HCT116 (cell line): ENCODE results near the gene SZT2.
A peak's percentile ranks its signal among the peaks of the same experiment; 100 is the strongest.

Source experiments
- CBX3 ChIP-seq: IDR thresholded peaks from 2 replicates; pipeline ENCODE4 v1.6.1; 2012; ENCODE audit warnings: low read depth
- POLR2A ChIP-seq: IDR thresholded peaks from 2 replicates; pipeline ENCODE4 v1.7.0; 2011; ENCODE audit warnings: borderline replicate concordance; ENCODE audit not compliant: insufficient read depth, insufficient read length; ENCODE audit errors: extremely low read depth
- TF ChIP-seq, protein P1 (sequence below): IDR thresholded peaks from 2 replicates; pipeline ENCODE4 v1.6.1; 2012
- TF ChIP-seq, protein P2 (sequence below), 3 experiments: fragments of 200-600 bp in 1 of 3; sonication (generic) in 1 of 3; IDR thresholded peaks in 2 of 3; conservative IDR thresholded peaks in 1 of 3; 2 replicates each; pipeline ENCODE4 v1.5.1; 2012 to 2017; ENCODE audit warnings: low read depth in 2 of 3, low read length in 2 of 3, antibody characterized with exemption in 1 of 3, borderline replicate concordance in 1 of 3, control low read depth in 1 of 3, mild to moderate bottlenecking in 1 of 3, mixed read lengths in 1 of 3, mixed run types in 1 of 3, moderate library complexity in 1 of 3; ENCODE audit not compliant: insufficient read depth in 1 of 3

DNA sequence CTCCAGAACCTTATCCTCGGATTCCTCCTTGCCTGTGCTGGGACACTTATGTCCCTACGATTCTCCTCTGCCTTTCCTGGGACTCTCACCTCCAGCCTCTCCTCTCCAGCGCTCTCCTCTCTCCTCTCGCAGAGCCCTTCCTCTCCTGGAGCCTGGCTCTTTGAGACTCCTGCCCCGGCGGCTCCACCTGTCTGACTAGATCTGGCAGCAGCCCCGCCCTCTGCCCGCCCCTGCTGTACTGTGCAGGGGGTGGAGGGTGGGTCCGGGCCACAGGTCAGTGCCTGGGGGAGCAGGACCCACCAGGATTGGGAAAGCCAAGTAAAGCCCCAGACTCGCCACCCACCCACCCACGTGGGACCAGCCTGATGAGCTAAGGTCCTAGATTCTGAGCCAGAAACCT is 23.5 kb upstream of the SZT2 start:
- TF ChIP-seq, protein P1, sequence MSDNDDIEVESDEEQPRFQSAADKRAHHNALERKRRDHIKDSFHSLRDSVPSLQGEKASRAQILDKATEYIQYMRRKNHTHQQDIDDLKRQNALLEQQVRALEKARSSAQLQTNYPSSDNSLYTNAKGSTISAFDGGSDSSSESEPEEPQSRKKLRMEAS = no peak
- peak; percentile 68 for TF ChIP-seq POLR2A
- TF ChIP-seq, protein P2, sequence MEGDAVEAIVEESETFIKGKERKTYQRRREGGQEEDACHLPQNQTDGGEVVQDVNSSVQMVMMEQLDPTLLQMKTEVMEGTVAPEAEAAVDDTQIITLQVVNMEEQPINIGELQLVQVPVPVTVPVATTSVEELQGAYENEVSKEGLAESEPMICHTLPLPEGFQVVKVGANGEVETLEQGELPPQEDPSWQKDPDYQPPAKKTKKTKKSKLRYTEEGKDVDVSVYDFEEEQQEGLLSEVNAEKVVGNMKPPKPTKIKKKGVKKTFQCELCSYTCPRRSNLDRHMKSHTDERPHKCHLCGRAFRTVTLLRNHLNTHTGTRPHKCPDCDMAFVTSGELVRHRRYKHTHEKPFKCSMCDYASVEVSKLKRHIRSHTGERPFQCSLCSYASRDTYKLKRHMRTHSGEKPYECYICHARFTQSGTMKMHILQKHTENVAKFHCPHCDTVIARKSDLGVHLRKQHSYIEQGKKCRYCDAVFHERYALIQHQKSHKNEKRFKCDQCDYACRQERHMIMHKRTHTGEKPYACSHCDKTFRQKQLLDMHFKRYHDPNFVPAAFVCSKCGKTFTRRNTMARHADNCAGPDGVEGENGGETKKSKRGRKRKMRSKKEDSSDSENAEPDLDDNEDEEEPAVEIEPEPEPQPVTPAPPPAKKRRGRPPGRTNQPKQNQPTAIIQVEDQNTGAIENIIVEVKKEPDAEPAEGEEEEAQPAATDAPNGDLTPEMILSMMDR (IDR thresholded peaks at IDR 0.05 in 2 of 3, conservative IDR thresholded peaks at IDR 0.05 in 1 of 3; ENCODE audit: borderline replicate concordance in 1 of 3, insufficient read depth in 1 of 3, low read depth in 2 of 3, low read length in 2 of 3) = no peak
- TF ChIP-seq CBX3 = no peak
